GM10266 (cell line): Measurements from ENCODE around the gene KAT2A.

Experiments
- DNase-seq: peaks from one replicate; pipeline ENCODE4 v3.0.0; 2012; ENCODE audit errors: extremely low spot score
- CTCF ChIP-seq: IDR thresholded peaks from 2 replicates; pipeline ENCODE4 v1.5.1; 2012; ENCODE audit warnings: mild to moderate bottlenecking, low read depth; ENCODE audit not compliant: control insufficient read depth, insufficient read depth; ENCODE audit errors: missing control alignments

KAT2A gene

GRCh38 chr17:42096360-42097111, 24.6 kb downstream of the KAT2A start:
- no peak for TF ChIP-seq CTCF
- DNase-seq, result no peak

- no peak for DNase-seq
- no peak for TF ChIP-seq CTCF
These were observed 26.6 kb downstream of the KAT2A start for GRCh38 chr17:42094375-42095069.

GRCh38 chr17:42092939-42093338, 28.2 kb downstream of the KAT2A start:
- no peak for DNase-seq

GRCh38 chr17:42090964-42091790, 30.0 kb downstream of the KAT2A start:
- DNase-seq, result no peak
- no peak for TF ChIP-seq CTCF

More at GRCh38 chr17:42092939-42093338, 28.2 kb downstream of the KAT2A start:
- TF ChIP-seq CTCF, result no peak

GRCh38 chr17:42088736-42089135, 32.4 kb downstream of the KAT2A start:
- TF ChIP-seq CTCF, result no peak
- DNase-seq, result no peak

GRCh38 chr17:42087736-42088705, 33.1 kb downstream of the KAT2A start:
- no peak for TF ChIP-seq CTCF

More at GRCh38 chr17:42087736-42088705, 33.1 kb downstream of the KAT2A start:
- no peak for DNase-seq
